Vagina (tissue), 2 donors: ENCODE data around the gene PAPPA2.

Experiments used
- POLR2A ChIP-seq, 2 donors: fragments of 450-650 bp; IDR thresholded peaks; one replicate each; pipeline ENCODE4 v1.6.1; 2017; ENCODE audit warnings: antibody characterized with exemption in 2 of 2, mild to moderate bottlenecking in 2 of 2, moderate library complexity in 2 of 2
- POLR2AphosphoS5 ChIP-seq, 2 donors: sonication (generic); formaldehyde crosslinking; IDR thresholded peaks; one replicate each; pipeline ENCODE4 v1.9.0; 2017; ENCODE audit warnings: antibody characterized with exemption in 2 of 2, mild to moderate bottlenecking in 2 of 2, low read depth in 1 of 2; ENCODE audit not compliant: insufficient read depth in 1 of 2
- TF ChIP-seq, protein P1 (sequence below), 3 experiments: fragments of 450-650 bp in 2 of 3; fragments of 200-600 bp in 1 of 3; sonication (generic) in 1 of 3; IDR thresholded peaks; one replicate each; pipeline ENCODE4 v1.5.1; 2017 to 2019; ENCODE audit warnings: antibody characterized with exemption in 3 of 3, mild to moderate bottlenecking in 2 of 3, moderate library complexity in 2 of 3

DNA sequence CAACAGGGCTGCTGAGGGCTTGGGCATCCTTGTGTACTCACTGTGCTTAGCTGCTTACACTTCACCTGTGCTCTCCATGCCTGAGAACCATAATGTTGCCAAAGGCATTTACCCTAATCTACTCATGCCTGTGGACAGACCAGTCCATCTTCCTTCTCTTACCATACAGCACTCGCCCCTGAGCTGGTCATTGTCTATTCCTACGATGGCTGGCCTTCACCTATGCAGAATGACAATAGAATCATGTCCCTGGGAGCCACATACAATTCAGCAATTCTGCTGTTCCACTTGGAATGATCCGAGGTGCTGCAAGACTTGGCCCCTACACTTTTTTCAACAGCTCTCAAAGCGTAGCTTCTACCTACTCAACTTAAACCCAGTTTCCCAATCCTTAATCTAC is 96.5 kb downstream of the PAPPA2 start:
- TF ChIP-seq POLR2AphosphoS5 (IDR thresholded peaks at IDR 0.05; ENCODE audit: insufficient read depth in 1 of 2, low read depth in 1 of 2), result no peak
- TF ChIP-seq, protein P1, sequence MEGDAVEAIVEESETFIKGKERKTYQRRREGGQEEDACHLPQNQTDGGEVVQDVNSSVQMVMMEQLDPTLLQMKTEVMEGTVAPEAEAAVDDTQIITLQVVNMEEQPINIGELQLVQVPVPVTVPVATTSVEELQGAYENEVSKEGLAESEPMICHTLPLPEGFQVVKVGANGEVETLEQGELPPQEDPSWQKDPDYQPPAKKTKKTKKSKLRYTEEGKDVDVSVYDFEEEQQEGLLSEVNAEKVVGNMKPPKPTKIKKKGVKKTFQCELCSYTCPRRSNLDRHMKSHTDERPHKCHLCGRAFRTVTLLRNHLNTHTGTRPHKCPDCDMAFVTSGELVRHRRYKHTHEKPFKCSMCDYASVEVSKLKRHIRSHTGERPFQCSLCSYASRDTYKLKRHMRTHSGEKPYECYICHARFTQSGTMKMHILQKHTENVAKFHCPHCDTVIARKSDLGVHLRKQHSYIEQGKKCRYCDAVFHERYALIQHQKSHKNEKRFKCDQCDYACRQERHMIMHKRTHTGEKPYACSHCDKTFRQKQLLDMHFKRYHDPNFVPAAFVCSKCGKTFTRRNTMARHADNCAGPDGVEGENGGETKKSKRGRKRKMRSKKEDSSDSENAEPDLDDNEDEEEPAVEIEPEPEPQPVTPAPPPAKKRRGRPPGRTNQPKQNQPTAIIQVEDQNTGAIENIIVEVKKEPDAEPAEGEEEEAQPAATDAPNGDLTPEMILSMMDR (IDR thresholded peaks at IDR 0.05), result no peak
- no peak for TF ChIP-seq POLR2A (IDR thresholded peaks at IDR 0.05)
